Measurements from ENCODE around the gene HEPHL1.

GRCh38 chr11:94028436-94028835 is 7.3 kb downstream of the HEPHL1 start:
- TF ChIP-seq CTCF (conservative IDR thresholded peaks at IDR 0.05; ENCODE audit: low read depth in 2 of 2) (no peak), EZH2 (IDR thresholded peaks at IDR 0.05; ENCODE audit: low read depth, unreplicated experiment) (no peak), JUNB (IDR thresholded peaks at IDR 0.05; ENCODE audit: unreplicated experiment) (no peak), NANOG (IDR thresholded peaks at IDR 0.05; ENCODE audit: borderline replicate concordance) (no peak)
